Measurements from ENCODE around the gene DCAF8L1.

The DCAF8L1 gene

GRCh38 chrX:27981349-27981748 lies at the start of gene DCAF8L1:
TSS of gene DCAF8L1 (minus strand) at chrX:27981449. CDS start at chrX:27981334, 115 bp downstream.
- peaks cover 3% of the 10 kb centered on the region for H3K36me3 Mint-ChIP-seq (ENCODE audit: low read depth)
- H3K27me3 Mint-ChIP-seq (ENCODE audit: low read depth) = no peaks in the 10 kb centered on the region
- peaks cover 3% of the 10 kb centered on the region for H3K4me1 Mint-ChIP-seq
- no peak for TF ChIP-seq CTCF (IDR thresholded peaks at IDR 0.05; ENCODE audit: unreplicated experiment in 3 of 3)
- peaks cover 11% of the 10 kb centered on the region for H3K9me3 Mint-ChIP-seq
- H3K4me3 Mint-ChIP-seq = no peak within 1 kb of the TSS
- H3K27ac Mint-ChIP-seq = no peak within 1 kb of the TSS

- no peaks in the 10 kb centered on the region for H3K4me1 Mint-ChIP-seq
- H3K9me3 Mint-ChIP-seq = peaks cover 4% of the 10 kb centered on the region
- no peak for TF ChIP-seq CTCF (IDR thresholded peaks at IDR 0.05; ENCODE audit: unreplicated experiment in 3 of 3)
- no peaks in the 10 kb centered on the region for H3K27me3 Mint-ChIP-seq (ENCODE audit: low read depth)
- no peak overlapping the region for H3K27ac Mint-ChIP-seq
- H3K36me3 Mint-ChIP-seq (ENCODE audit: low read depth) = no peaks in the 10 kb centered on the region
- H3K4me3 Mint-ChIP-seq = no peak overlapping the region
Observed at GRCh38 chrX:28022371-28022770, 41.1 kb upstream of the DCAF8L1 start.

GRCh38 chrX:28016823-28017222 lies 35.6 kb upstream of the DCAF8L1 start:
- Mint-ChIP-seq H3K9me3 (no peaks in the 10 kb centered on the region), H3K4me1 (no peaks in the 10 kb centered on the region), H3K27me3 (ENCODE audit: low read depth) (no peaks in the 10 kb centered on the region), H3K4me3 (no peak overlapping the region), H3K27ac (no peak overlapping the region), H3K36me3 (ENCODE audit: low read depth) (no peaks in the 10 kb centered on the region)
- TF ChIP-seq CTCF (IDR thresholded peaks at IDR 0.05; ENCODE audit: unreplicated experiment in 3 of 3) = no peak

- no peak for TF ChIP-seq CTCF (IDR thresholded peaks at IDR 0.05; ENCODE audit: unreplicated experiment in 3 of 3)
- no peaks in the 10 kb centered on the region for H3K27me3 Mint-ChIP-seq (ENCODE audit: low read depth)
- no peaks in the 10 kb centered on the region for H3K36me3 Mint-ChIP-seq (ENCODE audit: low read depth)
- H3K9me3 Mint-ChIP-seq = no peaks in the 10 kb centered on the region
- H3K4me3 Mint-ChIP-seq = no peak overlapping the region
- no peak overlapping the region for H3K27ac Mint-ChIP-seq
- H3K4me1 Mint-ChIP-seq = no peaks in the 10 kb centered on the region
Observed at GRCh38 chrX:28015993-28016392, 34.7 kb upstream of the DCAF8L1 start.

GRCh38 chrX:28010875-28011274 lies 29.6 kb upstream of the DCAF8L1 start:
- H3K9me3 Mint-ChIP-seq = no peaks in the 10 kb centered on the region
- H3K27ac Mint-ChIP-seq = no peak overlapping the region
- H3K4me1 Mint-ChIP-seq = no peaks in the 10 kb centered on the region
- no peak for TF ChIP-seq CTCF (IDR thresholded peaks at IDR 0.05; ENCODE audit: unreplicated experiment in 3 of 3)
- H3K4me3 Mint-ChIP-seq = no peak overlapping the region
- H3K27me3 Mint-ChIP-seq (ENCODE audit: low read depth) = no peaks in the 10 kb centered on the region
- no peaks in the 10 kb centered on the region for H3K36me3 Mint-ChIP-seq (ENCODE audit: low read depth)

- Mint-ChIP-seq H3K9me3 (no peaks in the 10 kb centered on the region), H3K27ac (no peak overlapping the region), H3K36me3 (ENCODE audit: low read depth) (no peaks in the 10 kb centered on the region), H3K4me1 (no peaks in the 10 kb centered on the region), H3K27me3 (ENCODE audit: low read depth) (no peaks in the 10 kb centered on the region), H3K4me3 (no peak overlapping the region)
- no peak for TF ChIP-seq CTCF (IDR thresholded peaks at IDR 0.05; ENCODE audit: unreplicated experiment in 3 of 3)
Observed at GRCh38 chrX:27998666-27999065, 17.4 kb upstream of the DCAF8L1 start.
